ENCODE results near the gene SMG5.

The SMG5 gene

DNA sequence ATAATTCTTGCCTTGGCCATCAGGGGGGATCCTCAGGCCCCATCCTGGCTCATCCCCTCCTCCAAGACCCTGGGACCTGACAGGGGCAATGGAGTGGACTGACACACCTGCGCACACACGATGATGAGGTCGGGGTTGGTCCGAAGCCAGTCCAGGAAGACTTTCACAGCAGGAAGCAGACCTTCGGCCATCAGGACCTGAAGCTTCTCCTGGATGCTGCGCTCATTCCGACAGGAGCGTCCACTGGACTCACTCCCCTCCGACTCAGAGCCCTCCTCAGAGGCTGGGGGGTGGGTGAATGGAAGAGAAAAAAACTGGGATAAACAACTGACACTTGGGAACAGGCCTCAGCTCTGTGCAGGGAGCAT, 19.4 kb downstream of the SMG5 start:
- no peaks in the 10 kb centered on the region for H3K27me3 ChIP-seq (ENCODE audit: low read length)
- H3F3A ChIP-seq (ENCODE audit: insufficient read depth), result no peaks in the 10 kb centered on the region
- TF ChIP-seq EZH2phosphoT487 (conservative IDR thresholded peaks at IDR 0.05; ENCODE audit: low read length), result no peak
- TF ChIP-seq, protein P1, sequence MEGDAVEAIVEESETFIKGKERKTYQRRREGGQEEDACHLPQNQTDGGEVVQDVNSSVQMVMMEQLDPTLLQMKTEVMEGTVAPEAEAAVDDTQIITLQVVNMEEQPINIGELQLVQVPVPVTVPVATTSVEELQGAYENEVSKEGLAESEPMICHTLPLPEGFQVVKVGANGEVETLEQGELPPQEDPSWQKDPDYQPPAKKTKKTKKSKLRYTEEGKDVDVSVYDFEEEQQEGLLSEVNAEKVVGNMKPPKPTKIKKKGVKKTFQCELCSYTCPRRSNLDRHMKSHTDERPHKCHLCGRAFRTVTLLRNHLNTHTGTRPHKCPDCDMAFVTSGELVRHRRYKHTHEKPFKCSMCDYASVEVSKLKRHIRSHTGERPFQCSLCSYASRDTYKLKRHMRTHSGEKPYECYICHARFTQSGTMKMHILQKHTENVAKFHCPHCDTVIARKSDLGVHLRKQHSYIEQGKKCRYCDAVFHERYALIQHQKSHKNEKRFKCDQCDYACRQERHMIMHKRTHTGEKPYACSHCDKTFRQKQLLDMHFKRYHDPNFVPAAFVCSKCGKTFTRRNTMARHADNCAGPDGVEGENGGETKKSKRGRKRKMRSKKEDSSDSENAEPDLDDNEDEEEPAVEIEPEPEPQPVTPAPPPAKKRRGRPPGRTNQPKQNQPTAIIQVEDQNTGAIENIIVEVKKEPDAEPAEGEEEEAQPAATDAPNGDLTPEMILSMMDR (IDR thresholded peaks at IDR 0.05; ENCODE audit: insufficient read depth, low read length, poor library complexity, severe bottlenecking), result no peak
- H3K36me3 ChIP-seq (ENCODE audit: low read length), result peaks cover 23% of the 10 kb centered on the region; the same call in 1 of the 2 replicates
- no peaks in the 10 kb centered on the region for H3K9me2 ChIP-seq (replicated peaks; ENCODE audit: insufficient read depth, low read length)
- H3K4me2 ChIP-seq (ENCODE audit: low read depth, low read length, poor library complexity, severe bottlenecking), result no peak overlapping the region
- no peak overlapping the region for H3K4me3 ChIP-seq (ENCODE audit: insufficient read depth, low read length, poor library complexity, severe bottlenecking)
- no peak overlapping the region for H3K27ac ChIP-seq (ENCODE audit: low read depth, low read length)
- no peaks in the 10 kb centered on the region for H3K9me3 ChIP-seq (ENCODE audit: insufficient read depth, low read length)
- H3K79me2 ChIP-seq (ENCODE audit: insufficient read depth, low read length), result no peaks in the 10 kb centered on the region; the same call in 1 of the 2 replicates
- no peak overlapping the region for H3K9ac ChIP-seq (ENCODE audit: low read length)
- H4K20me1 ChIP-seq (ENCODE audit: low read depth, low read length), result no peaks in the 10 kb centered on the region
- no peak overlapping the region for H2AFZ ChIP-seq (ENCODE audit: low read depth, low read length, severe bottlenecking)

DNA sequence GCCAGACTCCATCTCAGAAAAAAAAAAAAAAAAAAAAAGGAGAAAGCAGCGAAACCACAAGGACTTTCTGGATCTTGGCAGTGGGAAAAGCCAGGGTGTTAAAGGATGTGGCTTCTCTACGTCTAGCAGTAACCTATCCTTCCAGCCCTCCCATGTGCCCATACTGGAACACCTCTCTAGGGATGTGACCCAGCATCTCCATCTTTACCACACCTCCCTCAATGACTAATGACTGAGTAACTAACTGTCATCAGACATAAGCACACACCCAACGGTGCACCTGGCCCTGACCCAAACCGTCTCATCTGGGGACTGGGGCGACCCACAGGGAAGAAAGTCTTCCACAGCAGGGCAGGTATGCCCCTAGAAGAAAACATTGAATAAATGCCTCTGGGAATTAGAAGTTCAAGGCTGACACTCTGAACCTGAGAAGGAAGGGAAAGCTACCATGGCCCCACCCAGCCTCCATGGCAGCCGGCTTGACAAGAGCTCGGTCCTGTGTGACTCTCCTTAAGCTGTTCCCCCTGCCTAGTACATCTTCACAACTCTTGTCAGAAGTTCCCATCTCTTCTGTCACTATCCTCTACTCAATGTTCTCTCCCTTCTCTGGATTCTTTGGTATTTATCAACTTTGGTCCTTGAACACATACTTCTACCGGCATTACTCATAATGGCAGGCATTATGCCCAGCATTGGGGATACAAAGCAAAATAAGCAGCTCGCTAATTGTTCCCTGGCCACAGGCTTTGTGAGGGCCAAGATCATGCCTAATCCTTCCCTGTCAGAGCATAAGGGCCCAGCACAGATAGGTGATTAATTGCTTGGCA, 20.0 kb downstream of the SMG5 start:
- Histone ChIP-seq H2AFZ (ENCODE audit: low read depth, low read length, severe bottlenecking) (no peak overlapping the region), H3K4me3 (ENCODE audit: insufficient read depth, low read length, poor library complexity, severe bottlenecking) (no peak overlapping the region), H3K9me2 (replicated peaks; ENCODE audit: insufficient read depth, low read length) (no peaks in the 10 kb centered on the region), H3K27ac (ENCODE audit: low read depth, low read length) (no peak overlapping the region), H3F3A (ENCODE audit: insufficient read depth) (no peaks in the 10 kb centered on the region), H3K27me3 (ENCODE audit: low read length) (no peaks in the 10 kb centered on the region), H3K36me3 (ENCODE audit: low read length) (peaks cover 23% of the 10 kb centered on the region; the same call in 1 of the 2 replicates), H3K9me3 (ENCODE audit: insufficient read depth, low read length) (no peaks in the 10 kb centered on the region), H3K4me2 (ENCODE audit: low read depth, low read length, poor library complexity, severe bottlenecking) (no peak overlapping the region), H3K79me2 (ENCODE audit: insufficient read depth, low read length) (no peaks in the 10 kb centered on the region; the same call in 1 of the 2 replicates), H4K20me1 (ENCODE audit: low read depth, low read length) (no peaks in the 10 kb centered on the region), H3K9ac (ENCODE audit: low read length) (no peak overlapping the region)
- TF ChIP-seq, protein P1 (IDR thresholded peaks at IDR 0.05; ENCODE audit: insufficient read depth, low read length, poor library complexity, severe bottlenecking), result no peak
- no peak for TF ChIP-seq EZH2phosphoT487 (conservative IDR thresholded peaks at IDR 0.05; ENCODE audit: low read length)

DNA sequence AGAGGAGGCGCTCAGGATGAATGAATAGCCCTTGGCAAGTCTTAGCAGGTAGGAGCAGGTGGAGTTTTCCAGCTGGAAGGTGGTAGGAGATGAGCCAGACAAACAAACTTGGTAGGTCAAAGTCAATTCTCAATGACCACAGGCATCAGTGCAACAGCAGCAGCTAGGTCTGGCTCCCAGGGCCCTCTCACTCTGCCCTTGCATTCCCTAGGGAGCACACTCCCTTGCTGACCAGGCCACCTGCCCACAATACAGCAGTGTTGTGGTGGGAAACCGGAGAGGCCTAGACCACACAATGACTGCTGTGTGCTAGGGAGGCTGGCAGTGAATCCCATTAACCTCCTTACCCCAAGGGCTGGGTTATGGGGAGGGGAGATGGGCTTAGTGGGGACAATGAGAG, 21.7 kb downstream of the SMG5 start:
- H4K20me1 ChIP-seq (ENCODE audit: low read depth, low read length), result no peaks in the 10 kb centered on the region
- H3F3A ChIP-seq (ENCODE audit: insufficient read depth), result no peaks in the 10 kb centered on the region
- H3K4me3 ChIP-seq (ENCODE audit: insufficient read depth, low read length, poor library complexity, severe bottlenecking), result no peak overlapping the region
- peaks cover 23% of the 10 kb centered on the region; the same call in 1 of the 2 replicates for H3K36me3 ChIP-seq (ENCODE audit: low read length)
- TF ChIP-seq, protein P1 (IDR thresholded peaks at IDR 0.05; ENCODE audit: insufficient read depth, low read length, poor library complexity, severe bottlenecking), result no peak
- no peak for TF ChIP-seq EZH2phosphoT487 (conservative IDR thresholded peaks at IDR 0.05; ENCODE audit: low read length)
- H3K9ac ChIP-seq (ENCODE audit: low read length), result no peak overlapping the region
- no peaks in the 10 kb centered on the region for H3K9me2 ChIP-seq (replicated peaks; ENCODE audit: insufficient read depth, low read length)
- no peak overlapping the region for H3K4me2 ChIP-seq (ENCODE audit: low read depth, low read length, poor library complexity, severe bottlenecking)
- no peaks in the 10 kb centered on the region; the same call in 1 of the 2 replicates for H3K79me2 ChIP-seq (ENCODE audit: insufficient read depth, low read length)
- no peak overlapping the region for H2AFZ ChIP-seq (ENCODE audit: low read depth, low read length, severe bottlenecking)
- H3K27me3 ChIP-seq (ENCODE audit: low read length), result no peaks in the 10 kb centered on the region
- no peak overlapping the region for H3K27ac ChIP-seq (ENCODE audit: low read depth, low read length)
- no peaks in the 10 kb centered on the region for H3K9me3 ChIP-seq (ENCODE audit: insufficient read depth, low read length)

Measured in SU-DHL-6 (cell line).